HEK293T (cell line): ENCODE data around the gene FOXO3.

Experiments
- CTCF ChIA-PET: fragments of 350-600 bp; formaldehyde crosslinking; extraction: SDS; loops from one replicate; lab custom pipeline; 2021; ENCODE audit warnings: antibody characterized with exemption, inconsistent platforms; lab: Yijun Ruan, JAX
- POLR2A ChIA-PET: fragments of 350-600 bp; formaldehyde crosslinking; extraction: SDS; loops from one replicate; lab custom pipeline; 2020; ENCODE audit warnings: antibody characterized with exemption, inconsistent platforms; lab: Yijun Ruan, JAX
- DNase-seq: peaks from one replicate; pipeline ENCODE4 v3.0.0; 2012; ENCODE audit warnings: mixed read lengths; ENCODE audit errors: extremely low spot score
- ARNT ChIP-seq: fragments of 450-650 bp; IDR thresholded peaks from 2 replicates; pipeline ENCODE4 v1.6.1; 2017; ENCODE audit warnings: mild to moderate bottlenecking
- BHLHE40 ChIP-seq: fragments of 450-650 bp; IDR thresholded peaks from 2 replicates; pipeline ENCODE4 v1.6.1; 2016; ENCODE audit warnings: mild to moderate bottlenecking, moderate library complexity, borderline replicate concordance
- CTBP1 ChIP-seq: fragments of 450-650 bp; IDR thresholded peaks from 2 replicates; pipeline ENCODE4 v1.6.1; 2016; ENCODE audit warnings: borderline replicate concordance
- ELF4 ChIP-seq: fragments of 450-650 bp; IDR thresholded peaks from 2 replicates; pipeline ENCODE4 v1.6.1; 2017; ENCODE audit warnings: antibody characterized with exemption
- FOXA1 ChIP-seq: fragments of 450-650 bp; IDR thresholded peaks from 2 replicates; pipeline ENCODE4 v1.6.1; 2016; ENCODE audit warnings: mild to moderate bottlenecking
- FOXK2 ChIP-seq: fragments of 450-650 bp; IDR thresholded peaks from 2 replicates; pipeline ENCODE4 v1.6.1; 2016; ENCODE audit warnings: mild to moderate bottlenecking
- FOXM1 ChIP-seq: fragments of 450-650 bp; IDR thresholded peaks from 2 replicates; pipeline ENCODE4 v1.6.1; 2017; ENCODE audit warnings: mild to moderate bottlenecking, borderline replicate concordance
- HDGF ChIP-seq: fragments of 450-650 bp; IDR thresholded peaks from 2 replicates; pipeline ENCODE4 v1.6.1; 2017; ENCODE audit warnings: antibody characterized with exemption, borderline replicate concordance
- L3MBTL2 ChIP-seq: fragments of 450-650 bp; conservative IDR thresholded peaks from 2 replicates; pipeline ENCODE4 v1.6.1; 2016; ENCODE audit warnings: mild to moderate bottlenecking
- LEF1 ChIP-seq: fragments of 450-650 bp; IDR thresholded peaks from 2 replicates; pipeline ENCODE4 v1.6.1; 2017; ENCODE audit warnings: mild to moderate bottlenecking, borderline replicate concordance
- NFRKB ChIP-seq: fragments of 450-650 bp; IDR thresholded peaks from 2 replicates; pipeline ENCODE4 v1.6.1; 2016; ENCODE audit warnings: mild to moderate bottlenecking, moderate library complexity
- PKNOX1 ChIP-seq: fragments of 450-650 bp; IDR thresholded peaks from 2 replicates; pipeline ENCODE4 v1.6.1; 2016
- SP1 ChIP-seq: fragments of 450-650 bp; IDR thresholded peaks from 2 replicates; pipeline ENCODE4 v1.6.1; 2017
- SUZ12 ChIP-seq: fragments of 450-650 bp; IDR thresholded peaks from 2 replicates; pipeline ENCODE4 v1.6.1; 2016; ENCODE audit warnings: mild to moderate bottlenecking
- TARDBP ChIP-seq: fragments of 450-650 bp; IDR thresholded peaks from 2 replicates; pipeline ENCODE4 v1.6.1; 2016
- ZNF384 ChIP-seq: fragments of 450-650 bp; IDR thresholded peaks from 2 replicates; pipeline ENCODE4 v1.6.1; 2016

The FOXO3 gene

GRCh38 chr6:108610270-108610839 is 49.6 kb downstream of the FOXO3 start:
- no peak for TF ChIP-seq CTBP1
- TF ChIP-seq PKNOX1, result no peak
- no peak for TF ChIP-seq TARDBP
- no peak for TF ChIP-seq LEF1
- no peak for TF ChIP-seq ZNF384
- no peak for TF ChIP-seq ELF4
- ChIA-PET POLR2A (no interaction called here), CTCF (no interaction called here)
- DNase-seq, result no peak

- CTCF ChIA-PET, result interaction anchor here (1.0 kb wide), 1 partner anchor 44 kb away, joined by 3 read pairs; no protein-coding TSS in a partner anchor
- TF ChIP-seq FOXM1 (no peak), FOXA1 (no peak), PKNOX1 (no peak), ZNF384 (no peak), TARDBP (no peak), HDGF (no peak), SUZ12 (no peak), CTBP1 (no peak), SP1 (no peak), L3MBTL2 (no peak), FOXK2 (no peak), BHLHE40 (no peak), ARNT (no peak), LEF1 (no peak), NFRKB (no peak), ELF4 (no peak)
Observed at GRCh38 chr6:108610957-108611586, 50.4 kb downstream of the FOXO3 start.

GRCh38 chr6:108612852-108613251 is 52.1 kb downstream of the FOXO3 start:
- DNase-seq, result no peak
- TF ChIP-seq HDGF (no peak), CTBP1 (no peak), SP1 (no peak), FOXK2 (no peak), NFRKB (no peak), FOXA1 (no peak)
- POLR2A ChIA-PET, result no interaction called here
- CTCF ChIA-PET, result no interaction called here

More at GRCh38 chr6:108610957-108611586, 50.4 kb downstream of the FOXO3 start:
- POLR2A ChIA-PET, result interaction anchor here (0.7 kb wide), 1 partner anchor 51 kb away, joined by 3 read pairs; the partner anchor contains the start of gene FOXO3
- no peak for DNase-seq

- DNase-seq, result no peak
- ChIA-PET CTCF (no interaction called here), POLR2A (interaction anchor here (0.7 kb wide), 1 partner anchor 56 kb away, joined by 3 read pairs; the partner anchor contains the start of gene FOXO3)
- TF ChIP-seq FOXA1, result no peak
- no peak for TF ChIP-seq SUZ12
- no peak for TF ChIP-seq CTBP1
- no peak for TF ChIP-seq PKNOX1
- no peak for TF ChIP-seq TARDBP
- TF ChIP-seq BHLHE40, result no peak
- no peak for TF ChIP-seq ARNT
- TF ChIP-seq HDGF, result no peak
- TF ChIP-seq LEF1, result no peak
- TF ChIP-seq FOXM1, result no peak
- no peak for TF ChIP-seq ZNF384
- no peak for TF ChIP-seq SP1
- TF ChIP-seq NFRKB, result no peak
- no peak for TF ChIP-seq ELF4
Observed at GRCh38 chr6:108616544-108616943, 55.8 kb downstream of the FOXO3 start.

- TF ChIP-seq NFRKB (no peak), PKNOX1 (no peak), CTBP1 (no peak), ARNT (no peak), ELF4 (no peak), ZNF384 (no peak), FOXM1 (no peak), FOXK2 (no peak), TARDBP (no peak), LEF1 (no peak), FOXA1 (no peak), SP1 (no peak), HDGF (no peak), BHLHE40 (no peak), SUZ12 (no peak)
- no peak for DNase-seq
- ChIA-PET CTCF (no interaction called here), POLR2A (interaction anchor here (0.7 kb wide), 1 partner anchor 56 kb away, joined by 3 read pairs; the partner anchor contains the start of gene FOXO3)
Observed at GRCh38 chr6:108616973-108617372, 56.3 kb downstream of the FOXO3 start.
